Hematopoietic multipotent progenitor cell treated with erythropoietin and hydrocortisone succinate and interleukin-3 and kit ligand, for 17 days (in vitro differentiated cells): Measurements from ENCODE around the gene PPM1D.
A peak's percentile ranks its signal among the peaks of the same experiment; 100 is the strongest.
"Not testable (repeated sequence)": the region's sequence is repeated elsewhere in the genome, so short reads cannot be mapped to it uniquely, and the experiment has no call there.

Experiments
- DNase-seq: peaks from one replicate; pipeline ENCODE4 v3.0.0-alpha.2; 2015; ENCODE audit warnings: low spot score

Gene PPM1D

DNA sequence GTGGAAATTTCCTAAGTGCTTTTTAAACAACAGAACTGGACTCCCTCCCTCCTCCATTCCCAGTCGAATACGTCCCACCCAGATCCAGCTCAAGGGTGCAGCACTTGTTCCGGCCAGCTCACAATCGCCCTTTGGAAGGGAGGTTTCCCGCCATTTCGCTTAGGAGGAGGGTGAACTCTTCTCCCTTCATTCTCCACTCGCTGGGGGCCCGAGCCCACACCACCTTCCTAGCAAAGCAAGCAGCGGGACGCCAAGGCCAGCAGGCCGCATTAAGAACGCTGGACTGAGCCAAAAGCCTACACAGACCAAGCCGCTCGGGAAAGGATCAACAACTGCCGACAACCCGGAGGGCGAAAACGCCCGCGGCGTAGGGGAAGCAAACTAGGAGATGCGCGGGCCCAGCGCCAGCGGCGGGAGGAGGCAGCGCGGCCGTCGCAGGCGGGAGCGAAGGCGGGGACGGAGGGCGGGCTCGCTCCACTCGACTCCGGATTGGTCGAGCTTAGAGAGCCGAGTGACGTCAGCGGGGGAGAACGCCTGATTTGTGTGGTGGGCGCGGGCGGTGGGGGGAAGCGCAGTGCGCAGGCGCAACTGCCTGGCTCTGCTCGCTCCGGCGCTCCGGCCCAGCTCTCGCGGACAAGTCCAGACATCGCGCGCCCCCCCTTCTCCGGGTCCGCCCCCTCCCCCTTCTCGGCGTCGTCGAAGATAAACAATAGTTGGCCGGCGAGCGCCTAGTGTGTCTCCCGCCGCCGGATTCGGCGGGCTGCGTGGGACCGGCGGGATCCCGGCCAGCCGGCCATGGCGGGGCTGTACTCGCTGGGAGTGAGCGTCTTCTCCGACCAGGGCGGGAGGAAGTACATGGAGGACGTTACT lies at the start of gene PPM1D:
TSS of gene PPM1D (plus strand) at position 574 of the 870 bp plus-strand sequence. CDS start at position 796, 222 bp downstream.
- peak; percentile 99 for DNase-seq

DNA sequence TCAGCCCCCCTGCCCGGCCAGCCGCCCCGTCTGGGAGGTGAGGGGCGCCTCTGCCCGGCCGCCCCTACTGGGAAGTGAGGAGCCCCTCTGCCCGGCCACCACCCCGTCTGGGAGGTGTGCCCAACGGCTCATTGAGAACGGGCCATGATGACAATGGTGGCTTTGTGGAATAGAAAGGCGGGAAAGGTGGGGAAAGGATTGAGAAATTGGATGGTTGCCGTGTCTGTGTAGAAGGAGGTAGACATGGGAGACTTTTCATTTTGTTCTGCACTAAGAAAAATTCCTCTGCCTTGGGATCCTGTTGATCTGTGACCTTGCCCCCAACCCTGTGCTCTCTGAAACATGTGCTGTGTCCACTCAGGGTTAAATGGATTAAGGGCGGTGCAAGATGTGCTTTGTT lies 47.7 kb upstream of the PPM1D start:
- not testable (repeated sequence) for DNase-seq

DNA sequence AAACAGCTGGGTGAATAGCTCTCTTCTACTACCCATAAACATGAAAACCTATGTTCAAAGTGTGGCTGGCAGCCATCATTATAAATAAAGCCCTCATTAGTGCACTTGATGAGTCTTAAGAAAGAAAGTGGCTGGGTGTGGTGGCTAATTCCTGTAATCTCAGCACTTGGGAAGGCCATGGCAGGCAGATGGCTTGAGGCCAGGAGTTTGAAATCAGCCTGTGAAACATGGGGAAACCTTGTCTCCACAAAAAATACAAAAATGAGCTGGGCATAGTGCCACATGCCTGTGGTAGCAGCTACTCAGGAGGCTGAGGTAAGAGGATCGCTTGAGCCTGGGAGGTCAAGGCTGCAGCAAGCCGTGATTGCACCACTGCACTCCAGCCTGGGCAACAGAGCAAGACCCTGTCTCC lies 45.6 kb upstream of the PPM1D start:
- no peak for DNase-seq

DNA sequence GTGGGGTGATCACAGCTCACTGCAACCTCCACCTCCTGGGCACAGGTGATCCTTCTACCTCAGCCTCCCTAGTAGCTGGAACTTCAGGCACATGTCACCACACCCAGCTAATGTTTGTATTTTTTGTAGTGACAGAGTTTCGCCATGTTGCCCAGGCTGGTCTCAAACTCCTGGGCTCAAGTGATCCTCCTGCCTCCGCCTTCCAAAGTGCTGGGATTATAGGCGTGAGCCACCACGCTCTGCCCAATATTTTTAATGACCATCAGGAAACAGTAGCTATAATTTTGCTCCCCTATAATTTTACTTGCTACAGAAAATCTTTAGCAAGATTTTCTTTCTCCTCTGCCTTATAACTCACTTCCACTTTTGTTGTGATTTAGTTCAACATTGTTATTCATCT lies 44.2 kb upstream of the PPM1D start:
- no peak for DNase-seq

DNA sequence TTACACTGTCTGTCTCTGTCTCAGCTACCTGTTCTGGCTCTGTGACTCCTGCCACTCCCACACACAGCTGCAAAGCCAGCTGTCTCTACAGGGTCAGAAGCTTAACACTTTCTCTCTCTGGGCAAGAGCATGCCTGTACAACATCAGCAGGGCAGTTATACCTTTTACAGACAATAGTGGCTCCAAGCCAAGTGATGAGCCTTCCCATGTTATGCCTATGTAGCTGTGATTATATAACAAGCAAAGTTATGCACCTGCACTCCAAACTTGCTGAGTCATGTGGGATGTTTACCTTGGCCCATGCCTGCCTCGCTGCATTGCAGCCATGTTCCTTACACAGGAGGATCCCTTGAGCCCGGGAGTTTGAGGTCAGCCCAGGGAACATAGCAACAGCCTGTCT lies 42.2 kb upstream of the PPM1D start:
- no peak for DNase-seq

DNA sequence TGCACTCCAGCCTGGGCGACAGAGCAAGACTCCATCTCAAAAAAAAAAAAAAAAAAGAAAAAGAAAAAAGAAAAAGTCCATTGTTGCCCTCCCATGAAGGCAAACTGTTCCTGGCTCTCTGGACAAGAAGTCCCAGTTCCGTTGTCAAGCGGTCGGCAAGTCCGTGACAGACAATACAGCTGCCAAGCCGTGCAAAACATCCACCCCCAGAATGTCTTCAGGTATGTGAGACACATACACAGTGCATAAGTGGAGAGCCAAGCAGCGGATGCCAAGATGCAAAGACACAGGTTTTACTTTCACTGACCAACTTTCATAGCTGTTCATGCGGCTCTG lies 40.4 kb upstream of the PPM1D start:
- DNase-seq, result no peak

DNA sequence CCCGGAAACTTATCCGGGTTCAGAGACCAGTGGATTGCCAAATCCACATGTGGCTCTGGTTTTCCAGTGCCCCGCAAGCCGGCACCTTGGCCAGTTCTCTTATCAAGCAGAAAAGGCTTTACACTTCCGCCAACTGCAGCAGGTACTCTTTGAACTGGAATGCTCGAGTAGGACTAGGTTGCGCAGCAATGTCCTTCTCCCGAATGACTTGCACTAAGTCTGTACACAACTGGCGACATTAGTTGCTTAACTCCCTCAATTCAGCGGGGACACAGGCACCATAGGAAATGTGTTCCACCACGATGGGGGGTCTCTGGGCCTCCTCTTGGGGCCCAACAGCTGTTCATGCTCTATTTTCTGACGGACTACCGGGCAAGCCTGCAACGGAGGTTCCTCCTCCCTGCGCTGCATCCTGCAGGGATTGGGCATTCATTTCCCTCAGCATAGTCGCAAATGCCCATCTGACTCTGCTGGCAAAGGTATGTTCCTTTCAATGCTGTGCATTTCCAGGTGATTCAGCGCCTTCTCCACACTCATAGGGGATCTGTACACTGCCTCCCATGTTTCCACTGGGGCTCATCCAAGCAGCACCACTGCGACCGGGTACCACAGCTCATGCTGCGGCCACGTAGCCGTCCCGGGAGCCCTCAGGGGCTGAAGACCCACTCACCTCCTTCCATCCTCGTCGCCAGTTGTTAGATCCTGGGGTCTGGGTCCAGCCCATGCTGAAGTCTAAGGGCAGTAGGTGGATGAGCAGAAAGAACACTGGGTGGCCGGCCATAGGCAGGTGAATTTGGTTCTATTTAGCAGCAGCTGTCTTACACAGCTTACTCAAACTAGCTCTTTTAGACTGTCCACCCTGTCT lies 39.8 kb upstream of the PPM1D start:
- DNase-seq, result no peak

DNA sequence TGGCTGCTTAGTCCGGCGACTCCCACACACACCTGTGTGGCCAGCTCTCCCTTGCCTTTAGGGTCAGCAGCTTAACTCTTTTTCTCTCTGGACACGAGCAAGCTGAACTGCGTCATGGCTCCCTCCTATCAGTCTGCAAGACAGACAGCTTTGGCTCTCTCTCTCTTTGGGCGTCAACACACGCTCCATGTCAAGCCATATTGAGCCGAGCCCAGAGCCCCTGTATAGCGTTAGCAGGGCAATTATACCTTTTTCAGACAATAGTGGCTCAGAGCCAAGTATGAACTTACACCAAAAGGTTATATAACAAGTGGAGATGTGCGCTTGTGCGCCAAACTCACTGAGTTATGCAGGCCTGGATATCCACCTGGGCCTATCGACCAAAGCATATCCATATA lies 39.1 kb upstream of the PPM1D start:
- DNase-seq, result no peak

DNA sequence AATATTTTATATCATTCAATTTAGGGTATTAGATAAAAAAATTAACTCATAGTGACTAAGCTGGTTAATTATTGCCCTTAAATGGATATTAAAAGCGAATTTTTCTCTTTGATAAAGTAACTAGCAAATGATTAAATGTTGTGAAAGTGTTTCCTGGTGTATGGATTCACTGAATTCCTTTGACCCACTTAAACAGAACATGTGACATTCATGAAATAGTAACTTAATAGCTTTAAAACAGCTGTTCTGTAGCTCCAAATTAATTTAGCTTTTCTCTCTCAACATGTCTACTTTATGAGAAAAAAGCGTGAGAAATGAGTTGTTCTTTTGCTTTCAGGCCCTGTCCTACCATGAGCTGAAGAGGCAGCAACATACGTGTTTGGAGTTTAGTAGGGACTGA lies 37.6 kb upstream of the PPM1D start:
- no peak for DNase-seq

DNA sequence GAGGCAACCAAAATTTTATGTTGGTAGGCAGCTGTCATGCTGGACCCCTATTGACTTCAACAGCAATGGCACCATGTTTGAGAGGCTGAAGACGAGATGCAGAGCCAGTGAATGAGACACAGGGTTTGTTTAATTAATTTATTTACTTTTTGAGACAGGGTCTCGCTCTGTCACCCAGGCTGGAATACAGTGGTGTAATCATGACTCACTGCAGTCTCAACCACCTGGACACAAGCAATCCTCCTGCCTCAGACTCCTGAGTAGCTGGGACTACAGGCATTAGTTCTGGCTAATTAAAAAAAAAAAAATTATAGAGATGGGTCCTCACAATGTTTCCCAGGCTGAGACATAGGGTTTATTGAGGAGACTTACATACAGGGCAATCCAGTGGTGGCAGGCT lies 36.2 kb upstream of the PPM1D start:
- DNase-seq, result no peak

DNA sequence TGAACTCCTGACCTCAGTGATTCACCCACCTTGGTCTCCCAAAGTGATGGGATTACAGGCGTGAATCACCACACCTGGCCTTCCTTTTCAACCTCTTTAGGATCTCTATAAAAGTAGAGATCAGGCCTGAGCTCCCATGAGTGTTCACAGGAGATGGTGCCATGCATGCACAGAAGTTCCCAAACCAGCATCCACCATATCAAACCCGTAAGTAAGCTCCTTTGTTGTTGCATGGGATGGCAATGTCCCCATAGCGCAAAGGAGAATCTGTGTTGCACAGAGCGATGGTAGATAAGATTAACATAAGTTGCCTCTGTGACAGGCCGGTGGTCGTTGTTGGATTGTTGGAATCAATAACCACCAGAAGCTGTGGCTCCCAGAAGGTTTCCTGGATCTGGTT lies 34.8 kb upstream of the PPM1D start:
- no peak for DNase-seq

DNA sequence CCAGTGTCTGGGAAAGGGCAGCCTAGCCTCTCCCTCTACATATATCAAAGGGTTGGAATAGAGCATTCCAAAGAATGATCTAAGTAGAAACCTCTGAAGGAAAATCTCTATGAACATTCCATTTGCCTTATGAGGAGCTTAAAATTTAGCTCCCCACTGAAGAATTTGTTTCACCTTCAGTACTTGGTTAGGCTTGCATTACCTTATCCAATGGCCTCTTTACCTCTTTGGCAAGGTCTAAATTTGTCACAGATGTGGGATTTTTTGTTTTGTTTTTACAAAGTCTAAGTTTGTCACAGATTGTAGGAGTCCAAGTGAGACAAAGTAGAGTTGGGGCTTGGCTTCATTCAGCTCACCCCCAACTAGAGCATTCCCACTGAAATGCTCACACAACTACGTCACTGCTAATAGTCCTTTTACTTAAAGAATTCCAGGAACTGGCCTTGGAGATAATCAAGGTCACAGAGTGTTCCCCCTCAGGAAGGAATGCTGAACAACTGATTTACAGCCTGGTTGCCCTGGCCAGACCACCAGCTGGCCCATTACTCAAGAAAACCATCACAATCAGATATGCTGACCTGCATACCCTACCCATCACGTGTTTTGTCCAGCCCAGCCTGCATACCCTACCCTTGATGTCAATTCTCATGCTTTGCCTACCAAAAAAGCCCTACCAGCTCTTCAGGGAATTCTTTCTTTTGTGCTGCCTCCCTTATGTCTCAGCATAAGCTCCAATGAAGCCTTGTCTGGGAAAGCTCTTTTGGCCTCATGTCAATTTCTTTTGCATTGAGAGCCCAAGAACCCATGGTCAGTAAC lies 26.5 kb upstream of the PPM1D start:
- DNase-seq, result no peak

DNA sequence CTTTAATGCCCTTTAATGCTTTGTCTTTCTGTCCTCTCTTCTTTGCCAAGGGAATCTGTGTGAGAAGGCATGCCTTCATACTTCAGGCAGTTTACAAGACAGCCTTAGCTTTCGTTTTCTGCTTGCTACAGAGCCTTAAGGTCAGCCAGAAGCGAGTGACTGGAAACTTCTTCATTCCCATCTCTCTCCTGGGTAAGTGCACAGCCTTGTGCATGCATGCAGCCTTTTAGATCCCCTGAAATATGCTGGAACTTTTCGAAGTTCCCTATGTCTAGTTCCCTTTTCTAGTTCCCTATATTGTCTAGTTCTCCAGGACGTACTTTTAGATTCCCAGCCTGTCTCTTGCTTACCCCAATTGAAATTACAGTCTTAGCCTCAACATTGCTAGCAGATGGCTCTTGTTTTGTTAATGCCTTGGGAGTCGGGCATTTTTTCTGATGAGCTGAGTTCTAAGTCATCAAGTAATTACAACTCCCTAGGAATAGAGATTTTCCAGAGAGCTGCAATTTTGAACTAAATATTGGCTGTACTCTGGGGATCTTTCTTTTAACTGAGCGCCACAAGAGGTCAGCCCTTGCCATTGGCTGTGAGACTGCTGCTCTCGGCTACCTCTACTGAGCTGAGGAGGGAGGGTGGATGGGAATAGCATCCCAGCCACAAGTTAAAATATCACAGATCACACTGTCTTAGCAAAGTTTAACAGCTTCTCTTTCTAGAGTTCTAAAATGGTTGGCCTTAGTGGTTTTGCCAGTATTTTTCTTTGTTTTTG lies 22.7 kb upstream of the PPM1D start:
- DNase-seq, result peak; percentile 36

DNA sequence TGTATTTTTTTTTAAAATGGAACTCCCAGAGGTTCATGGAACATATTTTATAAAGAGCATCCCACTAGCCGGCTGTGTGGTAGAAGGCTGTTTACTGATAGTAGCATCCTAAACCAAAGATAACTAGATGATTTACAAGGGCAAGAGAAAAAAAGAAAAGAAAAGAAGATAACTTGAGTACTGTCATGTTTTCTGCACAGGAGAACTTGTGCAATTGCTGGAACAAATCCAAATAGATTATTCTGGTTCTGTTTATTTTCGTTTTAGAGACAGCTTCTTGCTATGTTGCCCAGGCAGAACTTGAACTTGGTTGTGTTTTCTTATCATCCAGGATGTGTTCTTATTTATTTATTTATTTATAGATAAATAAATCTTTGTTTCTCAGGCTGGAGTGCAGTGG lies 20.9 kb upstream of the PPM1D start:
- no peak for DNase-seq

DNA sequence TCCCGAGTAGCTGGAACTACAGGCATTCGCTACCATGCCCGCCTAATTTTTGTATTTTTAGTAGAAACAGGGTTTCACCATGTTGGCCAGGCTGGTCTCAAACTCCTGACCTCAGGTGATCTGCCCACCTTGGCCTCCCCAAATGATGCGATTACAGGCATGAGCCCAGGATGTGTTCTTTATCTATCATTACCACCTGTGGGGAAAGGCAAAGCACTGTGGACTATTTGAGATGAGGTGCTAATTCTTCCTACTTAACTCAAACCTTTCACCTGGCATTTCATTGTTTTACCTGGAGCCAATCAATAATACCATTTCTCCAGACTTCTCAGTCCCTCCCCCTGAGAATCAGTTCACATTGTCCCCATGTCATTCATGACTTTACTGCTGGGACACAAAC lies 20.4 kb upstream of the PPM1D start:
- DNase-seq, result no peak

DNA sequence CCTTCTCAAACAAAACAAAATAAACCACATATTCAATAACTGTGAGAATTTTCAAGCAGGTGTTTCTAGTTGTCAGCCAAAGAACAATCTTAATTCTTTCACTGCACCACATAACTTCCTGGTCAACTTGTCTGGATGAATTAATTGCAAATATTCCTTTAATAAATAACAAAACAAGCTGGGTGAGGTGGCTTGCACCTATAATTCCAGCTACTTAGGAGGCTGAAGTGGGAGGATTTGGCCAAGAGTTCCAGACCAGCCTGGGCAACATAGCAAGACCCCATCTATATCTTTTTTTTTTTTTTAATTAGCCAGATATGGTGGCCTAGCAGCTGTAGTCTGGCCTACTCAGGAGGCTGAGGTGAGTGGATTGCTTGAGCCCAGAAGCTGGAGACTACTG lies 17.0 kb upstream of the PPM1D start:
- no peak for DNase-seq

DNA sequence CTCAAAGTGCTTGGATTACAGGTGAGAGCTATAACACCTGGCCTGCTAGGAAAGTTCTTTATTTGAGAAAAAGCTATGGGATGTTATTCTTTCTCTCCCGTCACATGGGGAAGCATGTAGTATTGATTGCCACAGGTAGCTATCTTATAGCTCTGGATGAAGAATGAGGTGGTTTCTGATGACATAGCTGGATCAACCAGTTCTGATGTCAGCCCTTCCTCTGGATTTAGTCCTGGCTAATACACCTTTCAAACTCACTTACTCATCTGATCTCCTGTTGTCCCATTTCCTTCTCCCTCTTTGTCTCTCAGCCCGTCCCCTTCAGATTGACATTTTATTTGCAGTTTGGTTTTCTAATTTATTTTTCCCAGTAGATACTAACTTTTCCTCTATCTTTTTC lies 14.1 kb upstream of the PPM1D start:
- DNase-seq, result no peak

DNA sequence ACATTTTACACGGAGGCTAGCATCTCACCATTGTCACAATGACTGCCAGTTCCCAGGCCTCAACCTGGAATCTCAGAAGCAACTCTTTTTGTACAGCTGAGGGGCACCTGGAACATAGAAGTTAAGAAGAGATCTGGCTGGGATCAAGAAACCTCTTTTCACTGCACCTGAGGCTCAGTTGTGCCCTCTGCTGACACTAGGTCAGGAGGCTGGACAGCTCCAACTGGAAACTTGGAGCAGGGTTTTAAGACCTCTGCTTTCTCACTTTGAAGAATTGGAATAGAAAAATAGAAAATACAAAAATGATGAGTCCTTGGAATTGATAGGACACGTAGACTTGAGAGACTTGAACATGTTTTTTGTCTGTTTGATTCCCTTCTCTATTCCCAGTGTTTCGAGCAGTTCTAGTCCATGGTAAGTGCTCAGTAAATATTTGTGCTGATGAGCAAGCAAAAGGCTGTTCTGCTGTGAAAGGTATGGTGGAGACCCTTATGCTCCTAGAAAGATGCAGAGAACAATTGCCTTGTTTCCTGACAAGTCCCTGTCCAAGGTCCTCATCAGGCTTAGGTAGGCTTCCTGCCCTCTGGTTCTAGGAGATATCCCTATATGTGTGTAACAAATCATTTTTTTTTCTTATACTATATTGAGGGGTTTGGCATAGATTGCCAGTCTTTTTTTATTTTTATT lies 13.6 kb upstream of the PPM1D start:
- DNase-seq, result no peak

DNA sequence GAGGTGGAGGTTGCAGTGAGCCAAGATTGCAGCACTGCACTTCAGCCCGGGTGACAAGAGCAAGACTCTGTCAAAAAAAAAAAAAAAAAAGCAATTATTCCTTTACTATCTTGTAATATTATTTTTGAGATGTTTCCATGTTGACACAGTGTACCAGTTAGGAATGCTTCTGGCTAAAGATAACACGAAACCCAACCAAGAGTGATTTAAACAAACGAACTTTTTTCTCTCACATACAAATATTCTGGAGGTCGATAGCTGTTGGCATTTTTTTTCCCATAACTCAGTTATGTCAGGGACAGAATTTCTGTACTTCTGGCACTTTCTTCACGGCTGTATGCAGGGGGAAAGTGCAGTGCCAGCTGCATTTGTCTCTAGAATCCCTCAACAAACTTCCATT lies 9.9 kb upstream of the PPM1D start:
- DNase-seq, result no peak

DNA sequence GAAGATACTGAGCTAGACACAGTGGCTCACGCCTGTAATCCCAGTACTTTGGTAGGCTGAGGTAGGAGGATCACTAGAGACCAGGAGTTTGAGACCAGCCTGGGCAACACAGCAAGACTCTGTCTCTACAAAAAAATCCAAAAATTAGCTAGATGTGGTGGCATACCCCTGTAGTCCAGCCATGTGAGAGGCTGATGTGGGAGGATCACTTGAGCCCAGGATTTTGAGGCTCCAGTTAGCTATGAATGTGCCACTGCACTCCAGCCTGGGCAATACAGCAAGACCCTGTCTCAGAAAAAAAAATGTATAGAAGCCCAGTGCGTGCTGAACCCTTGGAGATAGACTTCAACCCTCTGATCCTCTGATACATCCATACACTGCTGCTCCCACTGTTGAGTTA lies 7.2 kb upstream of the PPM1D start:
- no peak for DNase-seq

DNA sequence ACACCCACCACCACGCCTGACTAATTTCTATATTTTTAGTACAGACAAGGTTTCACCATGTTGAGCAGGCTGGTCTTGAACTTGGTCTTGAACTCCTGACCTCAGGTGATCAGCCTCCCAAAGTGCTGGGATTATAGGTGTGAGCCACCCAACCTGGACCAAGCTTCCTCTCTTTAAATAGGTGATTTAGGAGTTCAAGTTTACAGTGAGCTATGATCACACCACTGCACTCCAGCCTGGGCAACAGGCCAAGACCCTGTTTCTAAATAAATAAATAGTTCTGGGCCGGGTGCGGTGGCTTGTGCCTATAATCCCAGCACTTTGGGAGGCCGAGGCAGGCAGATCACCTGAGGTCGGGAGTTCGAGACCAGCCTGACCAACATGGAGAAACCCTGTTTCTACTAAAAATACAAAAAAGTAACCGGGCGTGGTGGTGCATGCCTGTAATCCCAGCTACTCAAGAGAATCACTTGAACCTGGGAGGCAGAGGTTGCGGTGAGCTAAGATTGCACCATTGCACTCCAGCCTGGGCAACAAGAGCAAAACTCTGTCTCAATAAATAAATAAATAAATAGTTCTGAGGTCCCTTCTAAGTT lies 6.5 kb upstream of the PPM1D start:
- not testable (repeated sequence) for DNase-seq
